ENCODE data around the gene AARS2.

AARS2 gene

DNA sequence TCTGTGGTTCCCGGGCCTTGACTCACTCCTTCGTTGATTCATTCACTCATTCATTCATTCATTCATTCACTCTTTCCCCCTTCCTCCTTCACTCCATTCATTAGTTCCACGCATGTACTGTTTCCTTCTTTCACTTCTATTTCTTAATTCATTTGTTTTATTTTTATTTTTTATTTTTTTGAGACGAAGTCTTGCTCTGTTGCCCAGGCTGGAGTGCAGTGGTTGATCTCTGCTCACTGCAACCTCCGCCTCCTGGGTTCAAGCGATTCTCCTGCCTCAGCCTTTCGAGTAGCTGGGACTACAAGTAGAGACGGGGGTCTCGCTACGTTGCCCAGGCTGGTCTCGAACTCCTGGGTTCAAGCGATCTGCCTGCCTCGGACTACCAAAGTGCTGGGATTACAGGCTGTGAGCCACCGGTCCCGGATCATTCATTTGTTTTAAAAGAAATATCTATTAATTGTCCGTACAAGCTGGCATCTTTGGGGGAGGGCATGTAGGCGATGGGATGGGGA is 47.4 kb downstream of the AARS2 start:
- no peak overlapping the region for H3K27ac ChIP-seq (ENCODE audit: low read length, poor library complexity, severe bottlenecking)
- no peak overlapping the region for H3K23ac ChIP-seq (ENCODE audit: low read length in 2 of 2)
- H2AK5ac ChIP-seq (ENCODE audit: low read length, severe bottlenecking): no peak overlapping the region
- peaks cover 22 to 31% of the 10 kb centered on the region in 2 experiments for H3K27me3 ChIP-seq (ENCODE audit: control insufficient read depth in 1 of 2, insufficient read depth in 1 of 2, low read length in 2 of 2)
- no peak overlapping the region for H3K14ac ChIP-seq (ENCODE audit: low read length in 2 of 2)
- H3K4me3 ChIP-seq (ENCODE audit: insufficient read depth in 1 of 2, low read depth in 1 of 2, low read length in 2 of 2): peak overlapping the region in 1 of 2 experiments; percentile 56
- H3K4me1 ChIP-seq (ENCODE audit: control insufficient read depth, insufficient read depth, low read depth, low read length): peaks cover 33% of the 10 kb centered on the region
- 73% methylated on average over 15 of the region's 17 CpGs for WGBS
- no peak overlapping the region for H3K18ac ChIP-seq (ENCODE audit: low read depth in 1 of 2, low read length in 2 of 2)
- H4K8ac ChIP-seq (ENCODE audit: low read length): no peak overlapping the region
- no peak overlapping the region for H2AFZ ChIP-seq (ENCODE audit: low read depth, low read length)
- DNase-seq: no peak
- no peak overlapping the region for H4K91ac ChIP-seq (ENCODE audit: low read length)
- no peak overlapping the region for H3K4me2 ChIP-seq (ENCODE audit: low read length, poor library complexity, severe bottlenecking)
- no peak overlapping the region for H2BK15ac ChIP-seq (ENCODE audit: low read depth, poor library complexity, severe bottlenecking)
- no peak overlapping the region for H2BK12ac ChIP-seq (ENCODE audit: low read length in 2 of 2)
- H2BK5ac ChIP-seq (ENCODE audit: low read depth, low read length, poor library complexity, severe bottlenecking): no peak overlapping the region
- H3K4ac ChIP-seq (ENCODE audit: low read depth in 1 of 2, low read length in 2 of 2): no peak overlapping the region
- no peak overlapping the region for H3K9ac ChIP-seq (ENCODE audit: low read length)
- H3K79me1 ChIP-seq (replicated peaks; ENCODE audit: low read length, poor library complexity, severe bottlenecking): peaks cover 15% of the 10 kb centered on the region
- H2BK120ac ChIP-seq (ENCODE audit: low read depth, low read length): no peak overlapping the region
- H3K9me3 ChIP-seq (ENCODE audit: control insufficient read depth, low read length): no peaks in the 10 kb centered on the region
- H3K36me3 ChIP-seq (ENCODE audit: control insufficient read depth in 1 of 2, insufficient read depth in 2 of 2, low read depth in 1 of 2, low read length in 2 of 2): peaks cover 7 to 13% of the 10 kb centered on the region in 2 experiments

DNA sequence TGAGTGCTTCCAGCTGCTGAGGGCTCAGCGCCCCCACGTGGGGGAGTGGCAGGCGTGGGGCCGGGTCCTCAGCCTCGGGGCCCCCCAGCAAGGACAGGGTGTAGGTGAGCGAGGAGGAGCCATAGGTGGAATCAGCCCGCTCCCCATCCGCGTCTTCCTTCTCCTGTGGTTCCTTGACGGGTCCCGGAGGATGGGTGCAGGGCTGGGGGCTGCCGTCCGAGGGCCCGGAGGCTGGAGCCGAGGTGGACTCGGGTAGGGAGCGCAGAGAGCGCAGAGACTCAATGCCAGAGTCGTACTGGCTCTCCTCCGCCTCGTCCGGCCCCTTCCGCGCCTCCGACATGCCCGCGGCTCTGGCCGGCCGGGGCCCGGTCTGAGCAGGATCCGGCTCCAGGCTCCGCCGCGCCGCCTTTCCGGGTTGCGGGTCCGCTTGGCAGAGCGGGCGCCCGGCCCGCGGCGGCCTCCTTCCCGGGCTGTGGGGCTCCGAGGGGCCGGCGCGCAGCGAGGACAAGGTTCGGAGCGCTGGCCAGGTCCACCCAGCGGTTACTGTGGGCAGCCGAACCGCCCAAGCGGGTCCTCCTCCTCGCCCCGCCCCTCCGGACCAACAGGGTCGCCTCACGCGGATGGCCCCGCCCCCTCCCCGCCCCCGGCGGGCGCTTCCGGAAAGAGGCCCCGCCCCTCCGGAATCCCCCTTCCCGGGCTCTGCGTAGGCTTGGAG is 48.0 kb downstream of the AARS2 start, which contains the start of gene NFKBIE:
TSS of gene NFKBIE (minus strand) at position 545 of the 715 bp plus-strand sequence. CDS start at position 340, 205 bp downstream.
- peaks cover 33% of the 10 kb centered on the region for H3K4me1 ChIP-seq (ENCODE audit: control insufficient read depth, insufficient read depth, low read depth, low read length)
- peak within 1 kb of the TSS; percentile 17 to 46 for H3K4ac ChIP-seq (ENCODE audit: low read depth in 1 of 2, low read length in 2 of 2)
- peak within 1 kb of the TSS; percentile 42 for H2AFZ ChIP-seq (ENCODE audit: low read depth, low read length)
- H3K14ac ChIP-seq (ENCODE audit: low read length in 2 of 2): peak within 1 kb of the TSS in 1 of 2 experiments; percentile 81
- peak; percentile 96 for DNase-seq
- H3K79me1 ChIP-seq (replicated peaks; ENCODE audit: low read length, poor library complexity, severe bottlenecking): peaks cover 20% of the 10 kb centered on the region
- peak within 1 kb of the TSS; percentile 95 for H3K4me2 ChIP-seq (ENCODE audit: low read length, poor library complexity, severe bottlenecking)
- H3K27ac ChIP-seq (ENCODE audit: low read length, poor library complexity, severe bottlenecking): peak within 1 kb of the TSS; percentile 47
- no peak within 1 kb of the TSS for H4K8ac ChIP-seq (ENCODE audit: low read length)
- no peaks in the 10 kb centered on the region for H3K9me3 ChIP-seq (ENCODE audit: control insufficient read depth, low read length)
- peak within 1 kb of the TSS; percentile 87 for H2BK15ac ChIP-seq (ENCODE audit: low read depth, poor library complexity, severe bottlenecking)
- H3K4me3 ChIP-seq (ENCODE audit: insufficient read depth in 1 of 2, low read depth in 1 of 2, low read length in 2 of 2): peak within 1 kb of the TSS; percentile 78 to 92
- H2BK12ac ChIP-seq (ENCODE audit: low read length in 2 of 2): no peak within 1 kb of the TSS
- H3K23ac ChIP-seq (ENCODE audit: low read length in 2 of 2): peak within 1 kb of the TSS in 1 of 2 experiments; percentile 95
- H4K91ac ChIP-seq (ENCODE audit: low read length): peak within 1 kb of the TSS; percentile 70
- H3K36me3 ChIP-seq (ENCODE audit: control insufficient read depth in 1 of 2, insufficient read depth in 2 of 2, low read depth in 1 of 2, low read length in 2 of 2): peaks cover 9 to 16% of the 10 kb centered on the region in 2 experiments
- H3K18ac ChIP-seq (ENCODE audit: low read depth in 1 of 2, low read length in 2 of 2): peak within 1 kb of the TSS; percentile 56 to 68
- under 1% methylated on average over 48 of the region's 72 CpGs for WGBS
- peak within 1 kb of the TSS; percentile 92 for H3K9ac ChIP-seq (ENCODE audit: low read length)
- H3K27me3 ChIP-seq (ENCODE audit: control insufficient read depth in 1 of 2, insufficient read depth in 1 of 2, low read length in 2 of 2): peaks cover 21 to 30% of the 10 kb centered on the region in 2 experiments
- H2BK120ac ChIP-seq (ENCODE audit: low read depth, low read length): no peak within 1 kb of the TSS
- no peak within 1 kb of the TSS for H2BK5ac ChIP-seq (ENCODE audit: low read depth, low read length, poor library complexity, severe bottlenecking)
- no peak within 1 kb of the TSS for H2AK5ac ChIP-seq (ENCODE audit: low read length, severe bottlenecking)

DNA sequence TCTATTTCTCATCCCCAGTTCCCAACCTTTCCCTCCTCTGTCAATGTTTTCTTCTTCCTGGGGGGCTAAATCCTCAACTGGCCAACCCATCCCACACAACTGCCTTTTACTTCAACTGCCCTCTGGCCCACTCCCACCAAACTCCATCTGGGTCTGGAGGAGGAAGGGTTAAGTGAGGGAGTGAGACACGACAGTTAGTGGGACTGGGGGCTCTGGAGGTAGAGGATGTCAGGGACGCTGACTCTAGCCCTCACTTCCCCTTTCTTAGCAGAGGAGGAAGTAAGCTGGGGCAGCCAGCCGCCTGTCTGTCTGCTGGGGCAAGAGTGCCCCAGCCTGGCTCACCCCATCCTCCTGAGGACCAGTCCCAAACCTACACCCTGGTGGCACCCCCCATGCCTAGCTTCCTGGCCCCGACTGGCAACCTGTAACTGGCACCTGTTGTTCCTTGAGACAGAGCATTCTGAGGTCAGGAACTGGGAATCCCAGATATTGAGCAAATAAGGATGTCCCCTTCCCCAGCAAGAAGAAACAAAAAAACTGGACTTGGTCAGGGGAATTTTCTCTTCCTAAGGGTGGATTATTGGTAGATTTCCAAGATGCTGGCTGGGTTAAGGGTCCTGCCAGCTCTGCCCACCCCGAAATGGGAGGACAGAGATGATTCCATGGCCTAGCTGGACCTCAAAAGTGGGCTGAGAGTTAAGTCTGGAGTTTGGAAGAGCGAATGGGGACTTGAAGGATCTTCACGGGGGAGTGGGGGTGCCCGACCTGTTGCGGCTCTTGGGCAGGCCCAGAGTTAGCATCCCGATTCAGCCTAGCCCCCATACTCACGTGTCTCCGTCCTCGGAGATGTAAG is 48.8 kb downstream of the AARS2 start:
- peak overlapping the region in 1 of 2 experiments; percentile 95 for H3K23ac ChIP-seq (ENCODE audit: low read length in 2 of 2)
- H3K79me1 ChIP-seq (replicated peaks; ENCODE audit: low read length, poor library complexity, severe bottlenecking): peaks cover 24% of the 10 kb centered on the region
- peak overlapping the region; percentile 56 to 68 for H3K18ac ChIP-seq (ENCODE audit: low read depth in 1 of 2, low read length in 2 of 2)
- H3K27ac ChIP-seq (ENCODE audit: low read length, poor library complexity, severe bottlenecking): peak overlapping the region; percentile 47
- H2BK12ac ChIP-seq (ENCODE audit: low read length in 2 of 2): no peak overlapping the region
- H3K14ac ChIP-seq (ENCODE audit: low read length in 2 of 2): peak overlapping the region in 1 of 2 experiments; percentile 81
- H2BK120ac ChIP-seq (ENCODE audit: low read depth, low read length): no peak overlapping the region
- H3K4me1 ChIP-seq (ENCODE audit: control insufficient read depth, insufficient read depth, low read depth, low read length): peaks cover 33% of the 10 kb centered on the region
- peak overlapping the region; percentile 70 for H4K91ac ChIP-seq (ENCODE audit: low read length)
- no peak overlapping the region for H2BK5ac ChIP-seq (ENCODE audit: low read depth, low read length, poor library complexity, severe bottlenecking)
- 11% methylated on average over 10 of the region's 13 CpGs for WGBS
- H4K8ac ChIP-seq (ENCODE audit: low read length): no peak overlapping the region
- peaks cover 14 to 22% of the 10 kb centered on the region in 2 experiments for H3K27me3 ChIP-seq (ENCODE audit: control insufficient read depth in 1 of 2, insufficient read depth in 1 of 2, low read length in 2 of 2)
- H3K36me3 ChIP-seq (ENCODE audit: control insufficient read depth in 1 of 2, insufficient read depth in 2 of 2, low read depth in 1 of 2, low read length in 2 of 2): peaks cover 16 to 23% of the 10 kb centered on the region in 2 experiments
- no peak overlapping the region for H3K4ac ChIP-seq (ENCODE audit: low read depth in 1 of 2, low read length in 2 of 2)
- peak overlapping the region; percentile 78 to 92 for H3K4me3 ChIP-seq (ENCODE audit: insufficient read depth in 1 of 2, low read depth in 1 of 2, low read length in 2 of 2)
- peak overlapping the region; percentile 92 for H3K9ac ChIP-seq (ENCODE audit: low read length)
- H2BK15ac ChIP-seq (ENCODE audit: low read depth, poor library complexity, severe bottlenecking): peak overlapping the region; percentile 87
- H3K9me3 ChIP-seq (ENCODE audit: control insufficient read depth, low read length): no peaks in the 10 kb centered on the region
- peak; percentile 77 for DNase-seq
- H3K4me2 ChIP-seq (ENCODE audit: low read length, poor library complexity, severe bottlenecking): peak overlapping the region; percentile 95
- no peak overlapping the region for H2AK5ac ChIP-seq (ENCODE audit: low read length, severe bottlenecking)
- H2AFZ ChIP-seq (ENCODE audit: low read depth, low read length): peak overlapping the region; percentile 42

Measured in mesenchymal stem cell (in vitro differentiated cells and primary cell).